HUES48 (cell line): ENCODE data around the gene ENTPD8.
"Not testable (repeated sequence)": the region's sequence is repeated elsewhere in the genome, so short reads cannot be mapped to it uniquely, and the experiment has no call there.

Experiments
- H3K27ac ChIP-seq: one replicate; pipeline ENCODE4 v1.7.0; 2013; ENCODE audit warnings: low read depth, low read length, inconsistent platforms
- H3K27me3 ChIP-seq: 2 replicates; pipeline ENCODE4 v1.6.1; 2013; ENCODE audit warnings: mild to moderate bottlenecking, low read length; ENCODE audit not compliant: control insufficient read depth, insufficient read depth
- H3K36me3 ChIP-seq: 2 replicates; pipeline ENCODE4 v1.6.1; 2013; ENCODE audit warnings: low read length; ENCODE audit not compliant: control insufficient read depth, insufficient read depth
- H3K4me1 ChIP-seq: 2 replicates; pipeline ENCODE4 v1.6.1; 2013; ENCODE audit warnings: mild to moderate bottlenecking, low read length; ENCODE audit not compliant: control insufficient read depth, insufficient read depth
- H3K4me3 ChIP-seq: 2 replicates; pipeline ENCODE4 v1.5.1; 2013; ENCODE audit warnings: mild to moderate bottlenecking, low read depth, low read length
- H3K9ac ChIP-seq: 2 replicates; pipeline ENCODE4 v1.6.1; 2013; ENCODE audit warnings: mild to moderate bottlenecking, low read depth, low read length, moderate library complexity
- H3K9me3 ChIP-seq: 2 replicates; pipeline ENCODE4 v1.6.1; 2013; ENCODE audit warnings: low read length; ENCODE audit not compliant: control insufficient read depth, insufficient read depth

ENTPD8 gene

DNA sequence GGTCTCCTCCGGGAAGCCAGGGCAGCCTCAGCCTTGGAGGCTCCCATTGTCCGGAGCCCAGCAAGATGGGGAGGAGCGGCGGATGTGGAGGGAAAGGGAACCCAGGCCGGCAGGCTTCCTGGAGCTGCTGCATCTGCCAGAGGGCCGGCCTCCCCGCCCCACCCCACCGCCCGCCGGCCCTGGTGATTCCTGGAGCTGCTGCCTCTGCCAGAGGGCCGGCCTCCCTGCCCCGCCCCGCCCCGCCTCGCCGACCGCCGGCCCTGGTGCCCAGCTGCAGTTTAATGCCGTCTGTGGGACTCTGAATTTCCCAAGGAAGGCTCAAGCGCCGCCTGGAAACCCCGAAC lies 49.8 kb downstream of the ENTPD8 start:
- H3K9me3 ChIP-seq, result no peaks in the 10 kb centered on the region
- H3K27ac ChIP-seq, result no peak overlapping the region
- H3K36me3 ChIP-seq, result no peaks in the 10 kb centered on the region
- no peak overlapping the region for H3K9ac ChIP-seq
- no peak overlapping the region for H3K4me3 ChIP-seq
- no peaks in the 10 kb centered on the region for H3K27me3 ChIP-seq
- H3K4me1 ChIP-seq, result no peaks in the 10 kb centered on the region

DNA sequence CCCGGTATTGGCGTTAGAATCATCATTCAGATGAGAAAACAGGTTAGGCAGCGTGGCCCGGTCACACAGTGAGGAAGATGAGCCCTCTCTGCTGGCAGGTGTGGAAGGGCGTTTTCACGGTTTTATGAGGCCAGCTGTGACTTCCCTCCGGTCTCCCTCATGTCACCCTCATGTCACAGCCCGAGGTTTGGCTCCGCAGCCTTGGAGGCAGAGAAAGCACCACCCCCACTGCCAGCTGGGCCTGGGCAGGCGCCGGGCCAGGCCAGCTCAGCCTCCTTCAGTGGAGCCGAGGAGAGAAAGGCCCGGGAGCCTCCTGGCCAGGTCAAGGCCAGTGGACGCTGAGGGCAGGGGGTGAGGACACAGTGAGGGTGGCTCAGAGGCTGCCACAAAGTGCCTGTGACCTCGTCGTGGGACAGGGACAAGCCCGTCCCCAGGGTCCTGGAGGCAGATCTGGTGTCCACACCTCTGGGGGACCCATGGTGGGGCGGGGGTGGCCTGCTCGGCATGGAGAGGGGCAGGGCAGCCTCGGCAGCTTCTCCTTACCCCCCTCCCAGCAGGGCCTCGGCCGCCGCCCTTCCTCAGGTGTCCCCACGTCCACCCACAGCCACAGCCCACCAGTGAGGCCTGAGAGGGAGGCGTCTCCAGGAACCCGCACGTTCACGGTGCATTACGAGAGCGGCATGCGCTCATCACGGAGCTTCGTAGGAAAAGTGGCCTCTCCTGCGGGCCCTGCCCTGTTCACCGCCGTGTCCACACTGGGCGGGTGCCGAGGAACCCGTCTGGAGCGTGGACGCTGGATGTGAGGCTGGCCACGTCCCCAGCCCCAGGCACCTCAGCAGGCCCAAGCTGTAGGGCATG lies 50.4 kb downstream of the ENTPD8 start:
- Histone ChIP-seq H3K4me3 (no peak overlapping the region), H3K9ac (no peak overlapping the region), H3K9me3 (no peaks in the 10 kb centered on the region), H3K36me3 (no peaks in the 10 kb centered on the region), H3K27ac (no peak overlapping the region), H3K27me3 (no peaks in the 10 kb centered on the region), H3K4me1 (no peaks in the 10 kb centered on the region)

DNA sequence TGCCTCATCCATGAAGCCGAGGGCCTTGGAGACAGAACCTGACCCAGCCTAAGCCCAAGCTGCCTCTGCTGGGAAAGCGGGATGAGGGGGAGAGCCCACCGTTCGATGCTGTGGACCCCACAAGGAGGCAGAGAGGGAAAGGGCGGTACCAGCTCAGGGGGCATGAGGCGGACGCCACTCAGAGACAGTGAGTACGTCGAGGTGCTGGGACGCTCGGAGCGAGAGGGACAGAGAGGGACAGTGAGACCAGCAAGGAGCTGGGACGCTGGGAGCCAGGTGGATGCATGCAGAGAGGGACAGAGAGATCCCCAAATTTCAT lies 51.8 kb downstream of the ENTPD8 start:
- Histone ChIP-seq H3K36me3 (no peaks in the 10 kb centered on the region), H3K4me3 (no peak overlapping the region), H3K27ac (no peak overlapping the region), H3K4me1 (no peaks in the 10 kb centered on the region), H3K9ac (no peak overlapping the region), H3K27me3 (no peaks in the 10 kb centered on the region), H3K9me3 (no peaks in the 10 kb centered on the region)

DNA sequence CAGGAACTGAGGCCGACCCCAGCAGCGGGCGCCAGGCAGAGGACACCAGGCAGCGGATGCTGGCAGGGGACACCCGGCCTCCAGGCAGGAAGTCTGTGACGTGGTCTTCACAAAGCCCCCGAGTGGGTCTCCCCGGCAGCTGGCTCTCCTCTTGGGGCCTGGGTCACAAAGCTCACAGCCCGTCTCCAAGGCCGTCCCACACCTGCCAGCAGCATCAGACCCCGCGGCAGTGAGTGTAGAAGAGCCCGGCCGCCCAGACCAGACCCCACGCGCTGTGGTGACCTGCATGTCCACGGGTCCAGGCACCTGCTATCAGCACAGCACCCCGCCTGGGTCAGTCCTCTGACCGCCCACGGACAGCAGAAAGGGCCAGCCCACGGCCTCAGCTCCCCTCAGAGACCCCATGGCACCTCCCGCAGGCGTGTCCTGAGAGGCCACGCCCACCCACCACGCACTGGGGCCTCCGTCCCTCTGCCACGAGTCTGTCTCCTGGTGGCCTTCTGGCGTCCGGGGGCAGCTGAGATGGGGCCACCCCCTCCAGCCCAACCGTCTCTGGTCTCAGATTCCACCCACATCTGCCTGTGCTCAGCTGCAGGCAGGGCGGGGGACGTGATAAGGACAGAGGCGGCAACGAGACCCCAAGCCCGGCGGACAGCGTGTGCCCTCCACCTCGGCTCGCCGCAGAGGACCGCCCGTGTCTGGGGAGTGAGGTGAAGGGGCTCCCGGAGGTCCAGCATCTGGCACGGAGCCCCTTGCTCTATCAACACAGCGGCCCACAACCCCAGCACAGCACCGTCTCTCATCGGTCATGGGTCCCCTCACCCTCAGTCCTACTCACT lies 52.3 kb downstream of the ENTPD8 start:
- Histone ChIP-seq H3K4me1 (no peaks in the 10 kb centered on the region), H3K27me3 (no peaks in the 10 kb centered on the region), H3K27ac (no peak overlapping the region), H3K4me3 (no peak overlapping the region), H3K9ac (no peak overlapping the region), H3K36me3 (no peaks in the 10 kb centered on the region), H3K9me3 (no peaks in the 10 kb centered on the region)

DNA sequence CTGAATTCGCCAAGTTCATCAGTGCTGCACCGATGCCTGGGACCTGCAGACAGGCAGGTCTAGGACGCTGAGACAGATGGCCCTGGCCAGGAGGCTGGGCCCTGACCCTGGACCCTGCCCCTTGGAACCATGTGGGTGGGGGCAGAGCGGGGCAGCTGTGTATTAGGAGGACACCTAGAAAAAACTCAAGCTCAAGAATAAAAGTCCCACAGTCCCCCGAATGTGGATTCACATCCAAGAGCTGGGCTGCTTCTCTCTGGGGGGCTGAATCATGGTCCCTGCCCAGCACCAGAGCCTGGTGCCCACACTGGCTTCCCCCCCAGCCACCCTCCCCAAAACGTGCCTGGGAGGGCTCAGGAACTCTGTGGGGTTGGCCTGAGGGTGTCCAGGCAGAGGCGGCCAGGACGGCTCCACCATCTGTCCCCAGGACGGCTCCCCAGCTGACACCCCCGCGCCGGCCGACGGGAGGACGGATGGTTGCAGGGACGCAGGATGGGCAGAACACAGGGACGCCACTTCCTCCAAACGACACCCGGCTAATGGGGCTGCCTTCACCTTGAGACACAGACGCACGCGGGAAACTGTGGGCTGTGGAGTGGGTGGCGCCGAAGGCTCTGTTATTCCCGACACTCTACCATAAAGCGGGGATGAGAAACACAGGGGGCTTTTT lies 53.1 kb downstream of the ENTPD8 start:
- Histone ChIP-seq H3K9ac (no peak overlapping the region), H3K27ac (no peak overlapping the region)

DNA sequence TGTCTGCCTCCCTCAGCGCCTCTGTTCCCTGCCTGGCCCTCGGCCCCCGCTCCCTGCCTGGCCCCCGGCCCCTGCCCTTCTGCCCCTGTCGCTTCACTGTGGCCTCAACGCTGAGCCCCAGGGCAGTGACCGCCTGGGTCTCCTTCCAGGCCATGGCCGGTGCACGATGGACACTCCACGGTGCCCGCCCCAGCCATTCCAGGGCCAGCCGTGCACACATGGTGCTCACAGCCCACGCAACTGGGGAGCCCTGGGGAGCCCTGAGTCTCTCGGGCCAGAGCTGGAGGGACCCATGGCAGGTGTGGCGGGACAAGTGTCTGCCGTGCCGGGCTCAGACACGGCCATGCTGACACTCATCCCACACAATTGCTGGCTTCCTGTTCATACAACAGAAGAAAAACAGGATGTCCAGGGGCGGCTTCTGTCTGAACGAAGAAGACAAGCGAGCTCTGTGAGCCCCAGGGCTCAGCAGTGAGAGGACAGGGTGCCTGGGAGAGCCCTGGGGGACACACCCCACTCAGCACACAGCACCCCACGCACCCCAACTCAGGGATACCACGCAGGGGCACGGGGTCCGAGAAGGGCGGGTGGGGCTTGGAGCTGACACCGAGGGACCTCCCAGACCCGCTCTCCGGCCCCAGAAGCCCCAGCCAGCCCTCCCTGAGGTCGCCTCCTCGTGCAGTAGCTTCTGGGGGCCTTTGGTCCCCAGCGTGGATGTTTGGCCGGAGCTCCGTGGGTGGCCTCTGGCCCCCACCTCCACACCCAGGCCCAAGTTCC lies 53.9 kb downstream of the ENTPD8 start:
- Histone ChIP-seq H3K4me1 (no peaks in the 10 kb centered on the region), H3K4me3 (no peak overlapping the region), H3K9ac (no peak overlapping the region), H3K27ac (no peak overlapping the region), H3K27me3 (no peaks in the 10 kb centered on the region), H3K9me3 (no peaks in the 10 kb centered on the region), H3K36me3 (no peaks in the 10 kb centered on the region)

More for the DNA sequence above, 53.1 kb downstream of the ENTPD8 start:
- no peaks in the 10 kb centered on the region for H3K27me3 ChIP-seq
- H3K4me3 ChIP-seq, result no peak overlapping the region
- H3K36me3 ChIP-seq, result no peaks in the 10 kb centered on the region
- no peaks in the 10 kb centered on the region for H3K9me3 ChIP-seq
- H3K4me1 ChIP-seq, result no peaks in the 10 kb centered on the region

DNA sequence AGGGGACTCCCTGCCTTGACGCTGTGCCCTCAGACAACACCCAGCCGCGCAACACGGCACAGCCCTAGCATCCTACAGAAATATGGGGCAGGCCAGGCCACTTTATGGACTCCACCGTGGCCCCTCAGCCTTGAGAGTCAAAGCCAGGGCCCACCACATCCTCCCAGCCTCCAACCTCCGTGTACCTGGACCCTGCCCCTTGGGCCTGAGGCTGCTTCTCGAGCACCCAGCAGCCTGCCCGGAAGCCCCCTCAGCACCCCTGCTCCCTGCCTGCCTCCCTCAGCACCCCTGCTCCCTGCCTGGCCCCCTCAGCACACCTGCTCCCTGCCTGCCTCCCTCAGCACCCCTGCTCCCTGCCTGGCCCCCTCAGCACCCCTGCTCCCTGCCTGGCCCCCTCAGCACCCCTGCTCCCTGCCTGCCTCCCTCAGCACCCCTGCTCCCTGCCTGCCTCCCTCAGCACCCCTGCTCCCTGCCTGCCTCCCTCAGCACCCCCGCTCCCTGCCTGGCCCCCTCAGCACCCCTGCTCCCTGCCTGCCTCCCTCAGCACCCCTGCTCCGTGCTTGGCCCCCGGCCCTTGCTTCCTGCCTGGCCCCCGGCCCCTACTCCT lies 54.5 kb downstream of the ENTPD8 start:
- not testable (repeated sequence) for H3K27me3 ChIP-seq, H3K36me3 ChIP-seq, H3K27ac ChIP-seq, H3K9ac ChIP-seq, H3K4me1 ChIP-seq, H3K9me3 ChIP-seq, H3K4me3 ChIP-seq

DNA sequence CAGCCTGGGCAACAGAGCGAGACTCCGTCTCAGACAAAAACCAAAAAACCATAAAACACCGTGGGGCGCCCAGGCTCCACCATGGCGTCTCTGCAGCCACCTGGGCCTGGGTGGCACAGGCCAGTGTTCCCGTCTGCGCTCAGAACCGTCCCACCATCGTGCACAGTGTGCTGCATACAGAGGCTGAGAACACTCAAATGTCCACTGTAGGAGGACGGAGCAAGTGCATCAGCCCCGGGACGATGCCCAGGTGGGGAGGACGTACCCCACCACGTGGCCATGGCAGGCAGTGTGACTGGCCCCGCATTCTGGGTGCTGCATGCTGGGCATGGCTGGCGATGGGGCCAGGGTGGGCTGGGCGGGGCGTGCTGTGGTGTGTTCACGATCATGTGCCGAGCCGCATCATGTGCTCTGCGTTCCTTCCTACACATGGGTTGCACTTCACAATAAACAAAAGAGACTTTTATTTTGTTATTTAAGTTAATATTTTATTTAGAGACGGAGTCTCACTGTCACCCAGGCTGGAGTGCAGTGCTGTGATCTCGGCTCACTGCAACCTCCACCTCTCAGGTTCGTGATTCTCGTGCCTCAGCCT lies 56.0 kb downstream of the ENTPD8 start:
- Histone ChIP-seq H3K27ac (no peak overlapping the region), H3K36me3 (no peaks in the 10 kb centered on the region)

More for the DNA sequence above, 56.0 kb downstream of the ENTPD8 start:
- Histone ChIP-seq H3K4me1 (no peaks in the 10 kb centered on the region), H3K9me3 (no peaks in the 10 kb centered on the region), H3K27me3 (no peaks in the 10 kb centered on the region), H3K9ac (no peak overlapping the region), H3K4me3 (no peak overlapping the region)
